GM03348 (cell line): ENCODE results near the gene ARHGEF19.
"Not testable (repeated sequence)": the region's sequence is repeated elsewhere in the genome, so short reads cannot be mapped to it uniquely, and the experiment has no call there.

Experiments used
- DNase-seq: peaks from one replicate; pipeline ENCODE4 v3.0.0; 2012; ENCODE audit warnings: low spot score

The ARHGEF19 gene

DNA sequence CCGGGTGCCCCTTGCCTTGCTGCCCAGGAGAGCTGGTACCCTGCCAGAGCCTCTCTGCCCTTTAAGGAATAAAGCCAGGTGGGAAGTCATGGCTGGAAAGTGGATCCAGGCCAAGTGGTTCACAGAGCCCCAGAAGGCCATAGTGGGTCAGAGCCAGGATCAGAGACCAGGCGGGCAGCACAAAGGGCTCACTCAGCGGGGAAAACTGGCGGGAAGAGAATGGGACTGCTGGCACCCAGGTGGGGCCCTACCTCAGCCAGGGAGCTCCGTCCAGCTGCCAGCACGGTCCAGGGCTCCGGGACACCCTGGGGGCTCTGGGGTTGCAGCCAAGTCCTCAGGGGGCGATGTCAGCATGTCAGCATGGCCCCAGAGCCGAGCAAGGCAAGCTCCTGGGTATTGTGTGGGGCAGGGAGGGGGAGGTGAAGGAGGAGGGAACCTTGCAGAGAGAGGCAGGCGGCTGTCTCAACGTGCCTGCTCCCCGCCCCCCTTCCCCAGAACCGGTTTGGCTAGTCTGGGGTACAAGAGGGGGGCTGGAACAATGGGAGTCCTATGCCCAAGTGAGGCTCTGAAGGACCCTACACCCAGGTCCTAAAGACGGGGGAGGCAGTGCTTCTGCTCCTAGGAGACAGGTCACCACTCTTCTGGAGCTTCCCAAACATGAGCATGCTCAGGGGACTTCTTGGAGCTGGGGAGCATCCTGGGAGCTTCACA lies at the start of gene ARHGEF19:
TSS of gene ARHGEF19 (minus strand) at position 402 of the 711 bp plus-strand sequence. CDS start 3,598 bp downstream, outside the sequence.
- DNase-seq = no peak

DNA sequence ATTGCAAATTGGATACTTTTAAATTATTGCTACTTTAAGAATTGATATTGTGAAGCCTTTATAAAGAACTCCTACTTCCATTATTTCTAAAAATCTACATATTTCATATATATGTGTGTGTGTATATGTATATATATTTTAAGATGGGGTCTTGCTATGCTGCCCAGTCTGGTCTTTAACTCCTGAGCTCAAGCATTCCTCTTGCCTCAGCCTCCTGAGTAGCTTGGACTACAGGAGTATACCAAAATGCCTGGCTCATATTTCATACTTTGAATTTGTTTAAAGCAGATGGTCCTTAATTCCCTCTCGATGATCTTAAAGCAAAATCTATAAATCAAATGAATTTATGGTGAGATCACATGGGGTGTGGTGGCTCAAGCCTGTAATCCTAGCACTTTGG lies 49.6 kb upstream of the ARHGEF19 start:
- DNase-seq = no peak

DNA sequence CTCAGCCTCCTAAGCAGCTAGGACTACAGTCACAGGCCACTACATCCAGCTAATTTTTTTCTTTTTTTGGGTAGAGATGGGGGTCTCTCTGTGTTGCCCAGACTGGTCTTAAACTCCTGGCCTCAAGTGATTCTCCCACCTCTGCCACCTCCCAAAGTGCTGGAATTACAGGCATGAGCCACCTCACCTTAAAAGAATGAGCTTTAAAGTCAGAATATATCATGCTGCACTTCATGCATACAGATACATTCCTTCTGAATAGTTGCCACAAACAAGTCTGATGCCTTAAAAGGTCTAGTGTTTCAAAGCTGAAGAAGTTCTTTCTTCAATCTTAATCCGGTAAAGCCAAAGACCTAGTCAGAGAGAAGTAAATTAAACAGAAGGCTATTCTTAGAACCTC lies 48.4 kb upstream of the ARHGEF19 start:
- DNase-seq = peak; percentile 52

DNA sequence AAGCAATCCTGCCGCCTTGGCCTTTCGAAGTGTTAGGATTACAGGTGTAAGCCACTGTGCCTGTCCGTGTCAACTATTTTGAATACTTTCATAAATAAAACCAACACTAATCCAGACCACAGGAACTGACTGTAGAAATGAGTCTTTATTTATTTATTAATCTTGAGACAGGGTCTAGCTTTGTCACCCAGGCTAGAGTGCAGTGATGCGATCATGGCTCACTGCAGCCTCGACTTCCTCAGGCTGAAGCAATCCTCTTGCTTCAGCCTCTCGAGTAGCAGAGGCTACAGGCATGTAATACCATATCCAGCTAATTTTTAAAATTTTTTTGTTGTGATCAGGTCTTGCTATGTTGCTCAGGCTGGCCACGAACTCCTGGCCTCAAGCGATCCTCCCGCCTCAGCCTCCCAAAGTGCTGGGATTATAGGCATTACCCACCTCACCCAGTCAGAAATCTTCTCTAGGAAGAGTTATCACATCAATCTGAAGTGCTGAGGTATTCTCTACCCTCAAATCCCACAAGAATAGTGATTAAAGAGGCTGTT lies 46.2 kb upstream of the ARHGEF19 start:
- no peak for DNase-seq

DNA sequence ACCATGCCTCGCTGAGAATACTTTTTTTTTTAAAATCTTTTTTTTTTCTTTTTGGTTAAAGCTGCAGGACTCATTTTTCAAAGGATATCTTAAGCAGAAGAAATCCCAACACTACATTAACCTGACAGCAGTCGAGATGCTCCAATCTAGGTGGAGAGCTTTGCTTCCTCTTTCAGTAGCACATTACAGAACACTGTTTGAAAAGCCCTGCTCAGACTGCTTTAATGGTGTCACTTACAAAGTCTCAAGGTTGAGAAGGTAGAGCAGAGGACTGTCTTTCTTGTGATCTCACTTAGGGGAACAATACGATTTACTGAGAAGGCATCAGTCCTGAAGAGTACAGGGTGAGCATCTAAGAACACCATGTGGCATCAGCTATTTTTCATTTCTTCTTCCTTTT lies 45.5 kb upstream of the ARHGEF19 start:
- DNase-seq = no peak

DNA sequence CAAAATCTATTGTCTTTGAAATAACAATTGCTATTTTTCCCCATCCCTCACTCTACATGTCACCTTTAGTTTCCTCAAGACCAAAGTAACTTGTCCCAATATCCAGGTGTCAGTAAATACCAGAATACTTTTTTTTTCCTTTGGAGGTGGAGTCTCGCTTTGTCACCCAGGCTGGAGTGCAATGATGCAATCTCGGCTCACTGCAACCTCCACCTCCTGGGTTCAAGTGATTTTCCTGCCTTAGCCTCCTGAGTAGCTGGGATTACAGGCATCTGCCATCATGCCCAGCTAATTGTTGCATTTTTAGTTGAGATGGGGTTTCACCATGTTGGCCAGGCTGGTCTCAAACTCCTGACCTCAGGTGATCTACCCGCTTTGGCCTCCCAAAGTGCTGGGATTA lies 45.1 kb upstream of the ARHGEF19 start:
- not testable (repeated sequence) for DNase-seq

DNA sequence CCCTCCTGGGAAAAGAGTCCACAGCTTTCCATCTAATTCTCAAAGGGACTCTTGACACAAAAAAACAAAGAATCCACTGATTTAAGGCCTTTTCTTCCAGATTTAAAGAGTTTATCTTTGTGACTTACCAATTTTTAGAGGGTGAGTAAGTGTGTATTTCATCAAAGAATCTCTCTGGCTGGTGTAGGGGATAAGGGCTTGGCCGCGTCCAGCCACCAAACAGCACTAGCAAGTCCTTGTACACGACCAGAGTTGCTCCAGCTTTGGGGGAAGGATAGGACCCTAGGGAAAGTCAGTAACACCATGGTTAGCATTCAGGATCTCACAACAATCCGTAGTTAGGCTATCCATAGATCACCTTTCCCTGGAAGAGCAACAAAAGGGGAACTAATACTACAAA lies 44.0 kb upstream of the ARHGEF19 start:
- no peak for DNase-seq

DNA sequence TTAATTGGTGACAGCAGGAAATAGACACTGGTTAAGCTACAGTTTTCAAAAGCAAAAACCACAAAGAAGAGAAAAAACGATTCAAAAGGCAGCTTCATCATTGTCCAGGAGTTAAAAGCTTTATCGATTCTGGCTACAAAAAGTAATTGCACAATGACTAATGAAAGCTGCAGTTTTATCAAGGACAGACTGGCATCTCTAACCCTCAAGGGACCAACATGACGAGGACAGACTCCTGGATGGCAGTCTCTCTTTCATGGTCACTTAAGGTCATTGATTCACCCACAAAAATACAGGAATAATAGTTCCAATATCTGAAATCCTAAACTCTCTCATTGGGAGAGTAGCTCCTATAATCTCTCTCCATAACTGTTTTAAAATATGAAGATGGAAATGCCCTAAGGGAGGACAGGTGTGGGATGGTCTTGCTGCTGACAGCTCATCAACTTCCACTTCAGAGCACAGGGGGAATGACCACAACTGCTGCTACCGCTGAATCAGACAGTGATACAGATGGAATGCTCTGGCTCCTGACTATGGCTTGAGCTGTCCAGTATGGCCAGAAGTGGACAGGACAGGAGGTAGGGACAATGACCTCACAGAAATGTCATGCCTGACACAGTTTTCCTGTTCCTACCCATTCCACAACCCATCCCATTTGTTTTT lies 41.9 kb upstream of the ARHGEF19 start:
- peak; percentile 25 for DNase-seq

DNA sequence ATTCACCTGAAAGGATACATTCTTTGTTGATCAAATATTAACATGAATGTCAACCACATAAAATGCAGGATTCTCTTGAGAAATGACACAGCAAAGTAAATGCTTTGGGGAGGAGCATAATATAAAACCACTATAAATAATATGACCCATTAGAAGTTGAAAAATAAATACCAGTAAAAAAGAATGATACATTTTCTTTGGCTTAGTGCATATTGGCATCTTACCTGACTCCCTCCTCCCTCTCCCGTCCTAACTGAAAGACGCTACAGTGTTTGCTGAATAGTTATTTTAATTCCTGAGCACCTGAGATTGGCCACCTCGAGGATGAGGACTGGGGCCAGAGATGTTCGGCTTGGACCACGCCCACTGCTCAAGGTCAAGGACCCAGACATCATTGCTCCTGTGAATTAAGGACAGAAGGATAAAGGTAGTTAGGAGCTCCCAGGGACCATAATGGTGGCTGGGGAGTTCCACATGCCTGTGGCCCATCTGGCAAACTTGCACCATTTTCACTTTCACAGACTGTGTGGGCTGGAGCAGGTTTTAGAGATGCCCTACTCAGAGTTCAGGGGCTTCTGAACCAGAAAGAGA lies 41.0 kb upstream of the ARHGEF19 start:
- DNase-seq = no peak

DNA sequence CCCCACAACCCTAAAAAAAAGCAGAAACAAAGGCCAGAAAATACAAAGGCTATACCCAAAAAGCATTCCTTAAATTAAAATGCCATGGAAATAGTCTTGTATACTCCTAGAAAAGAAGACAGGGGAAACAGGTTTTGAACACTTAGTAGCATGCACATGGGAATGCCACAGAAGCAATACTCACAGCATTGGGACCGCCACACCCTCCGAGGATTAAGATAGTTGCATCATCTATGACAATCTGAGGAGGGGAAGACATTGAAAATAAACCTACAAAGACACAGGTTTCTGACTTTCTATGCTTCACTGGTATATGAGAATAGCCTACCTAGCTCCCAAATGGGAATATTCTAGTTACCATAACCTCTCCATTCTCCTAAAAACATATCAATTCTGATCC lies 40.5 kb upstream of the ARHGEF19 start:
- no peak for DNase-seq

DNA sequence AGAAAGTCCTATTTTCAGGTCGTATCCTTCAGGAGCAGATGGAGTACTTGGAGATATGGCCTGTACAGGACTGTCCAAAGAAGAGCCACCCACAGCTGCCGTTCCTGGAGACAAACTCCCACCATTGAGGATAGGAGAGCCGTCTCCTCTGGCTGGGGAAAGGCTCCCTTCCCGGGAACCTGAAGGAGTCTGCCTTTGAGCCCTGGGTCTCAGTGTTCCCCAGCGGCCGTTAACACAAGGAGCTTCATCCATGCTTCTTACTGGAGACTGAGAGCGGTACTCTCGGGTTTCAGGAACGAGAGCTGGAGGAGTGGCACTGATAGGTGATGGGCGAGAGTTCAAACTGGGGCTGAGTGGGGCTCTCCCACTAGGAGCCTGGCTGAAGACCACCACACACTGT lies 38.9 kb upstream of the ARHGEF19 start:
- DNase-seq = no peak

DNA sequence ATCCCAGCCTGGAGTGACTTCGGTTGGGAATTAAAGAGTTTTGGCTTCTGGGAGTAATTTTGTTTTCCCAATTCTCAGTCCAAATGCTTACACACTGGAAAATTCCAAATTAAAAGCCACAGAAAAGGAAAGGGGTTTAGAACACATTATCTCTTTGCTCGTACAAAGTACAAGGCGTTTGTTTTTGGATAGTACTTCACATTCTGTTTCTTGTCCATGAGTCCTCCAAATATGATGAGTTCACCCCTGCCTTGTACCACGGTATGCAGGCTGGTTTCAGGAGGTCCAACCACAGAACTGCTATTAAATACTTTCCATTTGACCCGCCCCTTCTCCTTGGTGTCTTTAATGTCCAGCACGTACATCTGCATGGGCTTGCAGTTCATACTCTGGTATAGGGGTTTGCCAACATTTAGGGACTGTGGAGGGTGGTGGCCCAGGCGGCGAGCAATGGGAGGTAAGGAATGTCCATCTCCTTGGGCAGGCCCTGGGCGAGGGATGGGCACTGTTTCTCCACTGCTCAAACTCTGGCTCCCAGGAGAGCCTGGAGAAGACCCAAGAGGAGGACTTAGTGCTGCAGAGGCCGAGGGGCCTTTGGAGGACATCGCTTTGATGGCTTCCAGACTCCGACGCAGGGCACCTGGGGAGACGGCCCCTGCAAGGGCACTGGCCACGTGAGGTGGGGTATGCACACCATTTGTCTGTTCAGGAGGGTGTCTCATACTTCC lies 38.2 kb upstream of the ARHGEF19 start:
- DNase-seq = peak; percentile 61

DNA sequence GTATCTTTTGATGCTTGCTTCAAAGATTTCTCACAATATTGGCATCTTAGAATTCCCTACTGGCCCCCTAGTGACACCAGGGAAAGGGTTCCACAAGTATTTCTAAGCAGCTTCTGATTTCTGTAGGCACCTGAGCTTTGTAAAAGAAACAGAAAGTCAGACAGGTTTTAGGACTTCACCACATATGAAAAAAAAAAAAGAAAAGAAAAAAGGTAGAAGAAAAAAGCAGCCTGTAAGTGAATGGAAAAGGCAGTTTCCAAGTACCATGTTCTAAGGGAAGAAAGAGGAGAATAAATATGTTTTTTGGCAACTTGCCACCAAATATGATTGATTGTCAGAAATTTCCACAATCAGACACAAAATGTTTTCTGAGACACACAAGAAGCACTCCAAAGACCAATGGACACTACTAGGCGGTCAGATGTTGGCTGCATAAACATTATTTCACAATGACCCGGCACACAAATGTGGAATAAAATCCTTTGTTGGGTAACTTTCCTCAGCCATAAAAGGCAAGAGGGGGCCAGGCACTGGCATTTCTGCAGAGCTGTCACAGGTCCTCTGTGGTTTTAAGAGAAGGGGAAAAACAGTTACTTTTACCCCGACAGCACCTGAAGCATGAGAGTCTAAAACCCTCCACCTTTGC lies 37.3 kb upstream of the ARHGEF19 start:
- peak; percentile 85 for DNase-seq

DNA sequence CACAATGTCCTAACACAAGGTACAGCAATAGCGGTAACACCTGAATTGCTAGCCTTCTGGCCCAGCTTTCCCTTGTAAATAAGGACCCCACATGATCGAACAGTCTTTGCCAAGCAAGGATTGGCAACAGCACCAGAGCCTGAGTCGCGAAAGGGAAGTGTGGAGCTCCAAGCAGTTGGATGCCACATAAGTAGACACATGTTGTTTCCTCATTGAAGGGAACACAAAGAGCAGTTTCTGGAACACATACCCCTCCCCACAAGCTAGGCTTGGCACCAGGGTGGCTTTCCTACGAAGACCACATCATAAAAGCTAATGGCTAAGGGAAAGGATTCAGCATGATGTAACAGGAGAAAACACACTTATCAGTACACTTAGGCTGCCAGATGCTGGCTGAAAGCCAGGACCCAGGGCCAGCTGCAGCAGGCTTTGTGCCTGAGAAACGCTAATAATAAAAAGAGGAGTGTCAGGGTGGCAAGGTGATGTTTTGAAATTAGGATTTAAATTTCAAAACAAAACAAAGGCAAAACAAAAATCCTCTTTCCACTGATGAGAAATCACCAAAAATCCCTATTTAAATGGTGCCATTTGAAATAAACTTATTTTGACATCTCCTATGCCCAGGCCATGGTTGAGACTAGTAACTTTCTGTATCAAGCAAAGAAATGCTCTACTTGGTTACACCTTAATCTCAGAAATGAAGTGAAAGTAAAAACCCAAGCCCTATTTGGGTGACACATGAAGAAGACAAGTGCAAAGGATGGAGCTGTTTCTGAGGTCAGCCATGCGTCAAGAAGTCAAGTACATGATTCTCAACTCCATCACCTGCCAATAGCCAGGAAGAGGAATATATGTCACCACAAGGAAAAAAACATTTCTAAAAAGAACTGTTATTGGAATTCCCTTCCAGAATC lies 36.4 kb upstream of the ARHGEF19 start:
- peak; percentile 67 for DNase-seq

DNA sequence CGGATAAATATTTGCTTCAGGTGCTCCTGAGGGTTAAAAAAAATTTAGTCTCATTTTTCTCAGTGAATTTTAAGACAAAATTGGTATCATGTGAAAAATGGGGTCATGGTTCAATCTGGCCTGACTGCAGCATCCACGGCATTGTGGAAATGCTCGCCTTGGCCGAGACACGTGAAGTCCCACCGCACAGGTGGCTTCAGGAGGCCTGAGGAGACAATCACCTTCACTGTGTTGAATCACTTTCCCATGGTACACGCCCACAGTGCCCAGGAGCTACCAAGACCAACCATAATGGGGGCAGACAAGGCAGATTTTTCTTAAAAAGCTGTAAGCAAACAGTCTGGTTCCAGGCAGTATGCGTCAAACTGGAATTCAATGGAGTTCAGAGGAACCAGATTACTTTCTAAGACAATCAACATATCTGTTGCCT lies 35.6 kb upstream of the ARHGEF19 start:
- DNase-seq = no peak

DNA sequence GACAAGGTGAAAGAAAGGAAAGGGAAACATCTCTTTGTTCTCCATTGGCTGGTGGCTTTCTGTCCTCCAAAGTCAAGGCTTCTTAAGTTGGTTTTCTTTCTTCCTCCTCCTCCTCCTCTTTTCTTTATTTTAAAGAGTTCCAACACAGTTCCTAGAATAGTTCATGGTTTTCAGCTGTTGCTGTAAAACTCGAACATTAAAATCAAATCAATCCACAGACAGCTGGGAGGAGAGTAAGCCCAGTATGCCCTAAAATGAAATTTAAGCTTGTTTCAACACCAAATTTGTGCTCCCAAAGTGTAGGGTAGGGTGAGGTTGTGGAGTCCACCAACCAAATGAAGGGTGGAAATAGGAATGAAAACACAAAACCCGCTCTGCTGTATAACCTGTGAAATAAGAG lies 35.0 kb upstream of the ARHGEF19 start:
- no peak for DNase-seq

DNA sequence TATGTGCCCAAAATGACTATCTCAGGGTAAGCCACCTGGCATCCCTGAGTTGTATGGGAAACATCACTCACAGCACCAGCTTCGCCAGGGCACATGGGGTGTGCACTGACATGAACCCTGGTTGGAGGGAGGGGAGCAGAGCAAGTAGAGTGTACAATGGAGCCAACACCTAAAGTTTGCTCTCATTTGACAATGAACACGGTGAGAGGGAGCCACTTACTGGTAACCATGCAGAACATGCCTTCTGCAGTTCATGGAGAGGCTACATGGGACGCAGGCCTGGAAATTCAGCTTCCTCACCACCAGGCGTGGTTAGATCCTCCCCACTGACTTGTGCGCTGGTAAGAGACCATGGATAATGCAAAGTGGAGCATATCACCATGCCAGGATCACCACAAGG lies 34.5 kb upstream of the ARHGEF19 start:
- DNase-seq = no peak

DNA sequence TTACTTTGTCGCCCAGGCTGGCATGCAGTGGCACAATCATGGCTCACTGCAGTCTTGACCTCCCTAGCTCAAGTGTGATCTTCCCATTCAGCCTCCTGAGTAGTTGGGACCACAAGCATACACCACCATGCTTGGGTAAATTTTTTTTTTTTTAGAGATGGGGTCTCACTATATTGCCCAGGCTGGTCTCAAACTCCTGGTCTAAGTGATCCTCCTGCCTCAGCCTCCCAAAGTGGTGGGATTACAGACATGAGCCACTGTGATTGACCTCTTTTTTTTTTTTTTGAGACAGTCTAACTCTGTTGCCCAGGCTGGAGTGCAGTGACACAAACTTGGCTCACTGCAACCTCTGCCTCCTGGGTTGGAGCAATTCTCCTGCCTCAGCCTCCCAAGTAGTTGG lies 33.8 kb upstream of the ARHGEF19 start:
- not testable (repeated sequence) for DNase-seq

DNA sequence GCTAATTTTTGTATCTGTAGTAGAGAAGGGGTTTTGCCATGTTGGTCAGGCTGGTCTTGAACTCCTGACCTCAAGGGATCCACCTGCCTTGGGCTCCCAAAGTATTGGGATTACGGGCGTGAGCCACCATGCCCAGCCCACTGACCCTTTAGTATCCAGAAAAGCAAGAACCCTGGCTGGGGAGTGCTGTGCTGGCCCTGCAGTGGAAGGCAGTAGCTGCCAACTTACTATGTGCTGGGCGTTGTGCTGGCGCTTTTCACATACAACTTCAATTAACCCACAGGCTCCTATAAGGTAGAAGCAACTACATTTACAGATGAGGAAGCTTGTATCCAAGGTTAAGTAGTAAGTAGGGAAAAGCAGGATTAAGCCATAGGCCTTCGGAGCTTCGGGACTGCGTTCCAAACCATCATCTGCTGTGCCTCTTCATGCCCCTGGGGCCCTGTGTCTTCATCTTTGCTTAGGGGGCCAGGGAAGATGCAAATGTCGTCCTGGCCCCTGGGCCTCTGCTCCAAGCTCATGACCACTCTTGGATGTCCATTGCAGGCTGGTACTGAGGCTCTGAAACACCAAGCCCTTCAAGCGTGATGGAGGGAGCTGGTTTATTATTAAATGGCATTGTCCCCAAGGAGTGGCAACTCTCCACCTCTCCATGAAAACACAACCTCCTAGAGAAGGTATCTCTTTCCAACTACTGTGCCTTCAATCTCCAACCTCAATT lies 33.2 kb upstream of the ARHGEF19 start:
- no peak for DNase-seq

DNA sequence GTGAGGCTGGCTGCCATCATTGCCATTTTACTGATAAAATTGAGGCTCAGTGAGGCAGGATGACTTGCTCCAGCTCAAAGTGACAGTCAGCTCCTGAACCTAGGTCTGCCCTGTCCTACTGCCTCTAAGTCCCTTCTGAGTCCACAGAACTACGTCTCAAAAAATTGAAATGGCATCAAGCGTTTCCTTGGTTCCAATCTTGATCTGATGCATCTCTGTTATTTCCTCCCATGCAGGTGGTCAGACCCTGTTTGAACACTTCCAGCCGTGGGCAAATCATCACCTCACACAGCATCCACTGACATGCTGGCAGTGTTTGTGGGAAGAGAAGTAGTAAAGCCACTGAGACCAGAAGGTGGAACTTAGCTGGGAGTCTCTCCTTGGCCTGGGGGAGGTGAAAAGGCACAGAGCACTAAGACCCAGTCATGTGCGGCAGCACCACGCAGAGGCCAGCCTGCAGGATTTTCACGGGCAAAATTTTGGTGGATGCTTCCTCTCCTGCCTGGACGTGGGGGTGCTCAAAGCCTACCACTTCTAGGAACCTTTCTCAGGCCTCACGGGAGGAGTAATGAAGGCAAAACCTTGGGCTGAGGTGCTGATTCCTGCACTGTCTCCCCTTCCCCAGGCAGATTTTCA lies 32.3 kb upstream of the ARHGEF19 start:
- DNase-seq = no peak
